ENCODE results near the gene MYL12B.

MYL12B gene

GRCh38 chr18:3223356-3223755, 38.6 kb upstream of the MYL12B start:
- H4K91ac ChIP-seq (ENCODE audit: low read depth, low read length, poor library complexity): no peak overlapping the region
- no peaks in the 10 kb centered on the region for H3K79me1 ChIP-seq (ENCODE audit: low read depth, low read length)
- no peak overlapping the region for H2BK12ac ChIP-seq (ENCODE audit: low read length)
- H2AK5ac ChIP-seq (ENCODE audit: low read depth, low read length): no peak overlapping the region
- H2BK15ac ChIP-seq (ENCODE audit: low read length): no peak overlapping the region
- H3K9me3 ChIP-seq (replicated peaks in 1 of 2; ENCODE audit: control insufficient read depth in 2 of 2, insufficient read depth in 1 of 2, low read depth in 1 of 2, low read length in 2 of 2): no peaks in the 10 kb centered on the region
- no peak overlapping the region for H3K23ac ChIP-seq (ENCODE audit: low read depth, low read length, poor library complexity)
- H3K9ac ChIP-seq (ENCODE audit: low read depth, low read length, poor library complexity): no peak overlapping the region
- DNase-seq (ENCODE audit: low spot score): no peak
- no peak overlapping the region for H3K18ac ChIP-seq (ENCODE audit: low read length)
- H3K27me3 ChIP-seq (ENCODE audit: control insufficient read depth in 3 of 3, insufficient read depth in 3 of 3, low read depth in 1 of 3, low read length in 3 of 3): no peaks in the 10 kb centered on the region
- no peak overlapping the region for H3K27ac ChIP-seq (replicated peaks; ENCODE audit: low read length)
- no peak overlapping the region for H3K14ac ChIP-seq (ENCODE audit: low read length)
- H3K4me3 ChIP-seq (ENCODE audit: low read length in 2 of 2): no peak overlapping the region
- H3K4me1 ChIP-seq (ENCODE audit: control insufficient read depth in 2 of 2, insufficient read depth in 1 of 2, low read depth in 1 of 2, low read length in 2 of 2): peaks cover 5 to 7% of the 10 kb centered on the region in 2 donors
- no peak overlapping the region for H3K4me2 ChIP-seq (ENCODE audit: insufficient read depth, low read length, poor library complexity, severe bottlenecking)
- WGBS, 2 donors (ENCODE audit: extremely low coverage in 2 of 2, insufficient read length in 2 of 2, insufficient replicate concordance in 1 of 2): no CpG with 5 or more reads among the region's 1 CpG
- no peak overlapping the region for H2BK120ac ChIP-seq (ENCODE audit: low read depth, low read length)
- no peak overlapping the region for H3K4ac ChIP-seq (ENCODE audit: low read length)
- H2AFZ ChIP-seq (ENCODE audit: low read length): no peak overlapping the region
- H3K36me3 ChIP-seq (replicated peaks in 1 of 2; ENCODE audit: control insufficient read depth in 2 of 2, insufficient read depth in 2 of 2, low read length in 2 of 2): no peaks in the 10 kb centered on the region
- no peak overlapping the region for H2BK5ac ChIP-seq (ENCODE audit: low read length)
- no peak overlapping the region for H4K8ac ChIP-seq (ENCODE audit: low read depth, low read length)

GRCh38 chr18:3224223-3224622, 37.7 kb upstream of the MYL12B start:
- H3K36me3 ChIP-seq (replicated peaks in 1 of 2; ENCODE audit: control insufficient read depth in 2 of 2, insufficient read depth in 2 of 2, low read length in 2 of 2): no peaks in the 10 kb centered on the region
- H2BK120ac ChIP-seq (ENCODE audit: low read depth, low read length): no peak overlapping the region
- H3K14ac ChIP-seq (ENCODE audit: low read length): no peak overlapping the region
- H3K4me3 ChIP-seq (ENCODE audit: low read length in 2 of 2): no peak overlapping the region
- no peak overlapping the region for H4K8ac ChIP-seq (ENCODE audit: low read depth, low read length)
- DNase-seq (ENCODE audit: low spot score): no peak
- H2BK12ac ChIP-seq (ENCODE audit: low read length): no peak overlapping the region
- H3K18ac ChIP-seq (ENCODE audit: low read length): no peak overlapping the region
- H2BK5ac ChIP-seq (ENCODE audit: low read length): no peak overlapping the region
- H3K27ac ChIP-seq (replicated peaks; ENCODE audit: low read length): no peak overlapping the region
- no peak overlapping the region for H3K9ac ChIP-seq (ENCODE audit: low read depth, low read length, poor library complexity)
- no peaks in the 10 kb centered on the region for H3K79me1 ChIP-seq (ENCODE audit: low read depth, low read length)
- no peak overlapping the region for H4K91ac ChIP-seq (ENCODE audit: low read depth, low read length, poor library complexity)
- no peak overlapping the region for H2AFZ ChIP-seq (ENCODE audit: low read length)
- H2BK15ac ChIP-seq (ENCODE audit: low read length): no peak overlapping the region
- H3K9me3 ChIP-seq (replicated peaks in 1 of 2; ENCODE audit: control insufficient read depth in 2 of 2, insufficient read depth in 1 of 2, low read depth in 1 of 2, low read length in 2 of 2): no peaks in the 10 kb centered on the region
- no peak overlapping the region for H3K23ac ChIP-seq (ENCODE audit: low read depth, low read length, poor library complexity)
- H3K4me1 ChIP-seq (ENCODE audit: control insufficient read depth in 2 of 2, insufficient read depth in 1 of 2, low read depth in 1 of 2, low read length in 2 of 2): peaks cover 5% of the 10 kb centered on the region in 2 donors
- no peak overlapping the region for H3K4ac ChIP-seq (ENCODE audit: low read length)
- H3K4me2 ChIP-seq (ENCODE audit: insufficient read depth, low read length, poor library complexity, severe bottlenecking): no peak overlapping the region
- H3K27me3 ChIP-seq (ENCODE audit: control insufficient read depth in 3 of 3, insufficient read depth in 3 of 3, low read depth in 1 of 3, low read length in 3 of 3): no peaks in the 10 kb centered on the region
- WGBS, 2 donors (ENCODE audit: extremely low coverage in 2 of 2, insufficient read length in 2 of 2, insufficient replicate concordance in 1 of 2): no CpG with 5 or more reads among the region's 3 CpGs
- H2AK5ac ChIP-seq (ENCODE audit: low read depth, low read length): no peak overlapping the region

- Histone ChIP-seq H2BK120ac (ENCODE audit: low read depth, low read length) (no peak overlapping the region), H3K9ac (ENCODE audit: low read depth, low read length, poor library complexity) (no peak overlapping the region), H2BK5ac (ENCODE audit: low read length) (no peak overlapping the region), H3K27me3 (ENCODE audit: control insufficient read depth in 3 of 3, insufficient read depth in 3 of 3, low read depth in 1 of 3, low read length in 3 of 3) (no peaks in the 10 kb centered on the region), H3K9me3 (replicated peaks in 1 of 2; ENCODE audit: control insufficient read depth in 2 of 2, insufficient read depth in 1 of 2, low read depth in 1 of 2, low read length in 2 of 2) (no peaks in the 10 kb centered on the region), H3K27ac (replicated peaks; ENCODE audit: low read length) (no peak overlapping the region), H3K36me3 (replicated peaks in 1 of 2; ENCODE audit: control insufficient read depth in 2 of 2, insufficient read depth in 2 of 2, low read length in 2 of 2) (no peaks in the 10 kb centered on the region), H2BK15ac (ENCODE audit: low read length) (no peak overlapping the region), H3K4ac (ENCODE audit: low read length) (no peak overlapping the region), H4K91ac (ENCODE audit: low read depth, low read length, poor library complexity) (no peak overlapping the region), H3K14ac (ENCODE audit: low read length) (no peak overlapping the region), H3K4me2 (ENCODE audit: insufficient read depth, low read length, poor library complexity, severe bottlenecking) (no peak overlapping the region), H2BK12ac (ENCODE audit: low read length) (no peak overlapping the region), H3K79me1 (ENCODE audit: low read depth, low read length) (no peaks in the 10 kb centered on the region), H3K18ac (ENCODE audit: low read length) (no peak overlapping the region), H2AK5ac (ENCODE audit: low read depth, low read length) (no peak overlapping the region), H4K8ac (ENCODE audit: low read depth, low read length) (no peak overlapping the region), H3K4me1 (ENCODE audit: control insufficient read depth in 2 of 2, insufficient read depth in 1 of 2, low read depth in 1 of 2, low read length in 2 of 2) (peaks cover 2 to 5% of the 10 kb centered on the region in 2 donors), H2AFZ (ENCODE audit: low read length) (no peak overlapping the region), H3K4me3 (ENCODE audit: low read length in 2 of 2) (no peak overlapping the region), H3K23ac (ENCODE audit: low read depth, low read length, poor library complexity) (no peak overlapping the region)
- DNase-seq (ENCODE audit: low spot score): no peak
- no CpG with 5 or more reads among the region's 3 CpGs for WGBS, 2 donors (ENCODE audit: extremely low coverage in 2 of 2, insufficient read length in 2 of 2, insufficient replicate concordance in 1 of 2)
Observed at GRCh38 chr18:3225588-3225987, 36.3 kb upstream of the MYL12B start.

- H3K4me2 ChIP-seq (ENCODE audit: insufficient read depth, low read length, poor library complexity, severe bottlenecking): no peak overlapping the region
- no CpG with 5 or more reads among the region's 6 CpGs for WGBS, 2 donors (ENCODE audit: extremely low coverage in 2 of 2, insufficient read length in 2 of 2, insufficient replicate concordance in 1 of 2)
- no peak for DNase-seq (ENCODE audit: low spot score)
Observed at GRCh38 chr18:3226048-3226447, 35.9 kb upstream of the MYL12B start.

More at GRCh38 chr18:3226048-3226447, 35.9 kb upstream of the MYL12B start:
- Histone ChIP-seq H3K27ac (replicated peaks; ENCODE audit: low read length) (no peak overlapping the region), H3K9me3 (replicated peaks in 1 of 2; ENCODE audit: control insufficient read depth in 2 of 2, insufficient read depth in 1 of 2, low read depth in 1 of 2, low read length in 2 of 2) (no peaks in the 10 kb centered on the region), H2BK120ac (ENCODE audit: low read depth, low read length) (no peak overlapping the region), H3K27me3 (ENCODE audit: control insufficient read depth in 3 of 3, insufficient read depth in 3 of 3, low read depth in 1 of 3, low read length in 3 of 3) (no peaks in the 10 kb centered on the region), H3K4me3 (ENCODE audit: low read length in 2 of 2) (no peak overlapping the region), H3K36me3 (replicated peaks in 1 of 2; ENCODE audit: control insufficient read depth in 2 of 2, insufficient read depth in 2 of 2, low read length in 2 of 2) (no peaks in the 10 kb centered on the region), H4K91ac (ENCODE audit: low read depth, low read length, poor library complexity) (no peak overlapping the region), H2BK15ac (ENCODE audit: low read length) (no peak overlapping the region), H2AK5ac (ENCODE audit: low read depth, low read length) (no peak overlapping the region), H3K4ac (ENCODE audit: low read length) (no peak overlapping the region), H3K14ac (ENCODE audit: low read length) (no peak overlapping the region), H3K4me1 (ENCODE audit: control insufficient read depth in 2 of 2, insufficient read depth in 1 of 2, low read depth in 1 of 2, low read length in 2 of 2) (peaks cover 2 to 5% of the 10 kb centered on the region in 2 donors), H3K23ac (ENCODE audit: low read depth, low read length, poor library complexity) (peak overlapping the region; percentile 47), H2AFZ (ENCODE audit: low read length) (no peak overlapping the region), H3K79me1 (ENCODE audit: low read depth, low read length) (no peaks in the 10 kb centered on the region), H4K8ac (ENCODE audit: low read depth, low read length) (no peak overlapping the region), H3K18ac (ENCODE audit: low read length) (peak overlapping the region; percentile 30), H3K9ac (ENCODE audit: low read depth, low read length, poor library complexity) (no peak overlapping the region), H2BK12ac (ENCODE audit: low read length) (no peak overlapping the region), H2BK5ac (ENCODE audit: low read length) (no peak overlapping the region)

Data from neuronal stem cell (in vitro differentiated cells).